ENCODE measurements around the gene TAF8. TPM values are rescaled to one million over a fixed set of nuclear protein-coding genes. Genes with fewer than 3 reads are reported as not detected.

TAF8 gene
- total RNA-seq, 3 donors from 2014 or later: 15.7 to 25.4 (median 21.1) TPM

GRCh38 chr6:42025066-42025844 lies 25.1 kb upstream of the TAF8 start:
- no peaks in the 10 kb centered on the region for H3K27me3 ChIP-seq
- TF ChIP-seq POLR2A (IDR thresholded peaks at IDR 0.05) (no peak), POLR2AphosphoS5 (IDR thresholded peaks at IDR 0.05) (no peak)
- TF ChIP-seq, protein P1, sequence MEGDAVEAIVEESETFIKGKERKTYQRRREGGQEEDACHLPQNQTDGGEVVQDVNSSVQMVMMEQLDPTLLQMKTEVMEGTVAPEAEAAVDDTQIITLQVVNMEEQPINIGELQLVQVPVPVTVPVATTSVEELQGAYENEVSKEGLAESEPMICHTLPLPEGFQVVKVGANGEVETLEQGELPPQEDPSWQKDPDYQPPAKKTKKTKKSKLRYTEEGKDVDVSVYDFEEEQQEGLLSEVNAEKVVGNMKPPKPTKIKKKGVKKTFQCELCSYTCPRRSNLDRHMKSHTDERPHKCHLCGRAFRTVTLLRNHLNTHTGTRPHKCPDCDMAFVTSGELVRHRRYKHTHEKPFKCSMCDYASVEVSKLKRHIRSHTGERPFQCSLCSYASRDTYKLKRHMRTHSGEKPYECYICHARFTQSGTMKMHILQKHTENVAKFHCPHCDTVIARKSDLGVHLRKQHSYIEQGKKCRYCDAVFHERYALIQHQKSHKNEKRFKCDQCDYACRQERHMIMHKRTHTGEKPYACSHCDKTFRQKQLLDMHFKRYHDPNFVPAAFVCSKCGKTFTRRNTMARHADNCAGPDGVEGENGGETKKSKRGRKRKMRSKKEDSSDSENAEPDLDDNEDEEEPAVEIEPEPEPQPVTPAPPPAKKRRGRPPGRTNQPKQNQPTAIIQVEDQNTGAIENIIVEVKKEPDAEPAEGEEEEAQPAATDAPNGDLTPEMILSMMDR (IDR thresholded peaks at IDR 0.05): no peak
- no peaks in the 10 kb centered on the region for H3K4me1 ChIP-seq
- H3K4me3 ChIP-seq: no peak overlapping the region
- H3K9me3 ChIP-seq: no peaks in the 10 kb centered on the region
- intact Hi-C loops (cut with DNase I; ENCODE audit: low total_unique reads): no loop called here
- H3K36me3 ChIP-seq: no peaks in the 10 kb centered on the region
- H3K27ac ChIP-seq: no peak overlapping the region
- DNase-seq (ENCODE audit: low spot score in 2 of 2): no peak

DNA sequence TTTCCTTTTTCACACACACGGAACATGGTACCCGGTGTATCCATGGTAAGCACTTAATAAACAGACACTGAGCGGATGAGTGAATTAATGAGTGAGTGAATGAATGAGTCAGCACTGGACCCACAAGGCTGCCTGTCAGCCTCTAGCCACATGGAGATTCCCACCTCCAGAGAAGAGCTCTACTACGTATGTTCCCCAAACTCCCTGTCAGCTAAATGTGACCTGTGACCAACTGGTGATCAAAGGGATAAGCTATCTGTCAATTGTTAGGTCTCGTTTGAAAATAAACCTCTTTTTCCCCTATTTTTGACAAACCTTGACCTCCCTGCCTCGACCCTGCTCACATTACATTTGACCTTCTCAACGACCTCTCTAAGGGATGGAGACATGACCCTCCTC lies 24.5 kb upstream of the TAF8 start:
- H3K27ac ChIP-seq: no peak overlapping the region
- H3K4me1 ChIP-seq: peaks cover 0 to 5% of the 10 kb centered on the region in 2 donors
- H3K27me3 ChIP-seq: no peaks in the 10 kb centered on the region
- no peak overlapping the region for H3K4me3 ChIP-seq
- no peaks in the 10 kb centered on the region for H3K9me3 ChIP-seq
- no peak for DNase-seq (ENCODE audit: low spot score in 2 of 2)
- intact Hi-C loops (cut with DNase I; ENCODE audit: low total_unique reads): no loop called here
- H3K36me3 ChIP-seq: no peaks in the 10 kb centered on the region
- TF ChIP-seq, protein P1 (IDR thresholded peaks at IDR 0.05): no peak
- TF ChIP-seq POLR2A (IDR thresholded peaks at IDR 0.05) (no peak), POLR2AphosphoS5 (IDR thresholded peaks at IDR 0.05) (no peak)

GRCh38 chr6:42026540-42026939 lies 23.8 kb upstream of the TAF8 start:
- Histone ChIP-seq H3K27ac (no peak overlapping the region), H3K27me3 (no peaks in the 10 kb centered on the region), H3K36me3 (no peaks in the 10 kb centered on the region), H3K9me3 (no peaks in the 10 kb centered on the region), H3K4me3 (no peak overlapping the region), H3K4me1 (peaks cover 0 to 7% of the 10 kb centered on the region in 2 donors)
- DNase-seq (ENCODE audit: low spot score in 2 of 2): no peak
- no peak for TF ChIP-seq POLR2A (IDR thresholded peaks at IDR 0.05)
- no peak for TF ChIP-seq POLR2AphosphoS5 (IDR thresholded peaks at IDR 0.05)
- TF ChIP-seq, protein P1 (IDR thresholded peaks at IDR 0.05): no peak
- intact Hi-C loops (cut with DNase I; ENCODE audit: low total_unique reads): no loop called here

DNA sequence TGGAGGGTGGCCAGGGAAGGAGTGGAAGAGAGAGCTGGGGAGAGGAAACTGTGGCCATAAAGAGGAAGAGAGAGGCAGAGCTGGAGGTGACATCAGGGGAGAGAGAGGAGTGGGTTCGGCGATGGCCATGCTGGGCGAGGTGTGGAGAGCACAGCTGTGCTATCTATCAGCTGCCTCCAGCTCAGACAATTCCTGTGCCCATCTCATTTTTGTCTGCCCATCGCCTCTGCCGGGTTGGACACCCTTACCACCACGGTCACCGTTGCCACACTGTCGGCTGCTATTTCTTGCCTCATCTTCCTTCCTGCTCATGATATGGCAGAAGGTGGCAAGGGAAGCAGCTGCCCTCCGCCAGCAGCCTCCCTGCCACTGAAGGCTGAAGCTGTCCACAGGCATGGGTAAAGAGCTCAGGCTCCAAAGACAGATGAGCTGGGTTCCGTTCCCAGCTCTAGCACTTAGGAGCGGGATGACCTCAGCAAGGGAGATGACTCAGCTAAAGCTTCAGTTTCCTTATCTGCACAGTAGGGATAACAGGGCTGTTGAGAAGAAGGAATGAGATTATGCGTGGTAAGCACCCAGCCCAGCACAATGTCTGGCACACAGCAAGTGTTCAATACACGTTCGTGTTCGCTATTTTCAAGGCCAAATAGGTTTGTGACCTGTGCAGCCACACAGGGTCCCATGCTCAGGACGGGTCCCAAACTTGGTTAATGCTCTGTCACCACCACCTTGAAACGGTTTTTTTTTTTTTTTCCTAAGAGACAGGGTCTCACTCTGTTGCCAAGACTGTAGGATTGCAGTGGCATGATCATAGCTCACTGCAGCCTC lies 21.9 kb upstream of the TAF8 start:
- no peaks in the 10 kb centered on the region for H3K9me3 ChIP-seq
- TF ChIP-seq, protein P1 (IDR thresholded peaks at IDR 0.05): no peak
- TF ChIP-seq POLR2AphosphoS5 (IDR thresholded peaks at IDR 0.05): no peak
- no peaks in the 10 kb centered on the region for H3K36me3 ChIP-seq
- DNase-seq (ENCODE audit: low spot score in 2 of 2): no peak
- no peaks in the 10 kb centered on the region for H3K27me3 ChIP-seq
- intact Hi-C loops (cut with DNase I; ENCODE audit: low total_unique reads): no loop called here
- H3K4me3 ChIP-seq: no peak overlapping the region
- H3K4me1 ChIP-seq: peaks cover 0 to 7% of the 10 kb centered on the region in 2 donors
- peak overlapping the region in 1 of 2 donors; percentile 12 for H3K27ac ChIP-seq
